ENCODE measurements around the gene DOCK1.
"Not testable (repeated sequence)": the region's sequence is repeated elsewhere in the genome, so short reads cannot be mapped to it uniquely, and the experiment has no call there.

Gene DOCK1

GRCh38 chr10:126927799-126928198, 22.6 kb downstream of the DOCK1 start:
- DNase-seq: no peak

GRCh38 chr10:126928274-126928673, 23.0 kb downstream of the DOCK1 start:
- DNase-seq: no peak

- no peak for DNase-seq
These were observed 24.2 kb downstream of the DOCK1 start for GRCh38 chr10:126929391-126929790.

GRCh38 chr10:126930131-126930882, 25.1 kb downstream of the DOCK1 start:
- DNase-seq: no peak

- no peak for DNase-seq
These were observed 25.8 kb downstream of the DOCK1 start for GRCh38 chr10:126930883-126931503.

GRCh38 chr10:126931544-126931943, 26.3 kb downstream of the DOCK1 start:
- no peak for DNase-seq

GRCh38 chr10:126932516-126932915, 27.3 kb downstream of the DOCK1 start:
- no peak for DNase-seq

GRCh38 chr10:126933116-126933515, 27.9 kb downstream of the DOCK1 start:
- no peak for DNase-seq

GRCh38 chr10:126935263-126935946, 30.2 kb downstream of the DOCK1 start:
- no peak for DNase-seq

- no peak for DNase-seq
These were observed 31.8 kb downstream of the DOCK1 start for GRCh38 chr10:126937026-126937425.

- not testable (repeated sequence) for DNase-seq
These were observed 32.9 kb downstream of the DOCK1 start for GRCh38 chr10:126938121-126938520.

GRCh38 chr10:126939706-126940105, 34.5 kb downstream of the DOCK1 start:
- DNase-seq: no peak

GRCh38 chr10:126940670-126941310, 35.6 kb downstream of the DOCK1 start:
- DNase-seq: no peak

- no peak for DNase-seq
These were observed 39.0 kb downstream of the DOCK1 start for GRCh38 chr10:126944191-126944590.

GRCh38 chr10:126945351-126946030, 40.3 kb downstream of the DOCK1 start:
- no peak for DNase-seq

- DNase-seq: no peak
These were observed 41.5 kb downstream of the DOCK1 start for GRCh38 chr10:126946746-126947145.

- no peak for DNase-seq
These were observed 43.3 kb downstream of the DOCK1 start for GRCh38 chr10:126948355-126949160.

GRCh38 chr10:126949161-126949503, 43.9 kb downstream of the DOCK1 start:
- no peak for DNase-seq

GRCh38 chr10:126950401-126951105, 45.3 kb downstream of the DOCK1 start:
- DNase-seq: no peak

- DNase-seq: no peak
These were observed 48.7 kb downstream of the DOCK1 start for GRCh38 chr10:126953886-126954285.

- no peak for DNase-seq
These were observed 50.2 kb downstream of the DOCK1 start for GRCh38 chr10:126955396-126955795.
